Measurements from ENCODE around the gene JSRP1. TPM values are rescaled to one million over a fixed set of nuclear protein-coding genes. Genes with fewer than 3 reads are reported as not detected.

JSRP1 gene
- total RNA-seq, 4 donors from 2014 or later = 1.5 TPM; not detected in 3

DNA sequence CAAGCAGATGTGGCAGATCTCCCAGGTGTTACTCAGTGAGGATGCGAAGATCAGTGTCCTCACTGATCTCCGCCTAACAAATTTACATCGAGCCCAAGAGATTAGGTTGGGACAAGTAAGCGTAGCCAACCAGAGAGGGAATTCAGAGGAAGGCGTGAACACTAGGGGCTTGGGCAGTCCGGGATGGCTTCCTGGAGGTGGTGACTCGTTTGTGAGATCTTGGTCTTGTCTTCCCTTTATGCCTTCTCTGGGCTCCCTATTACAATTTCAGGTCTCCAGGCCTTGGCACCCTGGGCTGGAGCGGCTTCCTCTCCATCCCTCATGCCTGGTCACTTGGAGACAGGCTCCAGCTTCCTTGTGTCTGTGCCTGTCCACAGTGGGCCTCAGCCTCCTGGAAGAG lies 13.4 kb downstream of the JSRP1 start:
- Histone ChIP-seq H3K4me1 (peaks cover 35 to 65% (median 46%) of the 10 kb centered on the region in 3 donors), H3K36me3 (peaks cover 42 to 56% (median 43%) of the 10 kb centered on the region in 3 donors), H3K9me3 (no peaks in the 10 kb centered on the region), H3K27me3 (peaks cover 0 to 2% (median 0%) of the 10 kb centered on the region in 4 donors), H3K4me3 (no peak overlapping the region), H3K27ac (no peak overlapping the region)
- no peak for DNase-seq
- TF ChIP-seq, protein P1, sequence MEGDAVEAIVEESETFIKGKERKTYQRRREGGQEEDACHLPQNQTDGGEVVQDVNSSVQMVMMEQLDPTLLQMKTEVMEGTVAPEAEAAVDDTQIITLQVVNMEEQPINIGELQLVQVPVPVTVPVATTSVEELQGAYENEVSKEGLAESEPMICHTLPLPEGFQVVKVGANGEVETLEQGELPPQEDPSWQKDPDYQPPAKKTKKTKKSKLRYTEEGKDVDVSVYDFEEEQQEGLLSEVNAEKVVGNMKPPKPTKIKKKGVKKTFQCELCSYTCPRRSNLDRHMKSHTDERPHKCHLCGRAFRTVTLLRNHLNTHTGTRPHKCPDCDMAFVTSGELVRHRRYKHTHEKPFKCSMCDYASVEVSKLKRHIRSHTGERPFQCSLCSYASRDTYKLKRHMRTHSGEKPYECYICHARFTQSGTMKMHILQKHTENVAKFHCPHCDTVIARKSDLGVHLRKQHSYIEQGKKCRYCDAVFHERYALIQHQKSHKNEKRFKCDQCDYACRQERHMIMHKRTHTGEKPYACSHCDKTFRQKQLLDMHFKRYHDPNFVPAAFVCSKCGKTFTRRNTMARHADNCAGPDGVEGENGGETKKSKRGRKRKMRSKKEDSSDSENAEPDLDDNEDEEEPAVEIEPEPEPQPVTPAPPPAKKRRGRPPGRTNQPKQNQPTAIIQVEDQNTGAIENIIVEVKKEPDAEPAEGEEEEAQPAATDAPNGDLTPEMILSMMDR (IDR thresholded peaks at IDR 0.05) = no peak
- no peak for TF ChIP-seq POLR2A (IDR thresholded peaks at IDR 0.05)
- 85 to 86% methylated on average over 7 to 8 of the region's 8 CpGs for WGBS, 2 donors
- intact Hi-C loops (cut with DNase I) = no loop called here

DNA sequence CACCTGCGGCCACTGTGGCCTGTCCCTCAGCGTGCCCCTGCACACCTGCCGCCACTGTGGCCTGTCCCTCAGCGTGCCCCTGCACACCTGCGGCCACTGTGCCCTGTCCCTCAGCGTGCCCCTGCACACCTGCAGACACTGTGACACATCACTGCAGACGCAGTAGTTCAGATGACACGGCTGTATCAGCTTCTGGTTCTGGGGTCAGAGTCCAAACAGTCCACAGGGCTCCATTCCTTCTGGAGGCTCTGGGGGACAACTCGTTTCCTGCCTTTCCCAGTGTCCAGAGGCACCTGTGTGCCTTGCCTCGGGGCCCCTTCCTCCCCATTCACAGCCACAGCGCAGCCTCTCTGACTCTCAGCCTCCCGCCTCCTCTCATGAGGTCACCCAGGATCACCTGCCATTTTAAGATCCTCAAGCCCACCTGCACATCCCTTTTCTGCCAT lies 14.1 kb downstream of the JSRP1 start:
- WGBS, 2 donors = 87 to 95% methylated on average over 3 to 12 of the region's 12 CpGs
- TF ChIP-seq POLR2A (IDR thresholded peaks at IDR 0.05) = no peak
- TF ChIP-seq, protein P1 (IDR thresholded peaks at IDR 0.05) = no peak
- Histone ChIP-seq H3K4me3 (no peak overlapping the region), H3K36me3 (peaks cover 36 to 49% (median 39%) of the 10 kb centered on the region in 3 donors), H3K4me1 (peaks cover 40 to 68% (median 52%) of the 10 kb centered on the region in 3 donors), H3K27me3 (no peaks in the 10 kb centered on the region), H3K27ac (peak overlapping the region in 1 of 4 donors; percentile 96), H3K9me3 (no peaks in the 10 kb centered on the region)
- intact Hi-C loops (cut with DNase I) = no loop called here
- DNase-seq = no peak

DNA sequence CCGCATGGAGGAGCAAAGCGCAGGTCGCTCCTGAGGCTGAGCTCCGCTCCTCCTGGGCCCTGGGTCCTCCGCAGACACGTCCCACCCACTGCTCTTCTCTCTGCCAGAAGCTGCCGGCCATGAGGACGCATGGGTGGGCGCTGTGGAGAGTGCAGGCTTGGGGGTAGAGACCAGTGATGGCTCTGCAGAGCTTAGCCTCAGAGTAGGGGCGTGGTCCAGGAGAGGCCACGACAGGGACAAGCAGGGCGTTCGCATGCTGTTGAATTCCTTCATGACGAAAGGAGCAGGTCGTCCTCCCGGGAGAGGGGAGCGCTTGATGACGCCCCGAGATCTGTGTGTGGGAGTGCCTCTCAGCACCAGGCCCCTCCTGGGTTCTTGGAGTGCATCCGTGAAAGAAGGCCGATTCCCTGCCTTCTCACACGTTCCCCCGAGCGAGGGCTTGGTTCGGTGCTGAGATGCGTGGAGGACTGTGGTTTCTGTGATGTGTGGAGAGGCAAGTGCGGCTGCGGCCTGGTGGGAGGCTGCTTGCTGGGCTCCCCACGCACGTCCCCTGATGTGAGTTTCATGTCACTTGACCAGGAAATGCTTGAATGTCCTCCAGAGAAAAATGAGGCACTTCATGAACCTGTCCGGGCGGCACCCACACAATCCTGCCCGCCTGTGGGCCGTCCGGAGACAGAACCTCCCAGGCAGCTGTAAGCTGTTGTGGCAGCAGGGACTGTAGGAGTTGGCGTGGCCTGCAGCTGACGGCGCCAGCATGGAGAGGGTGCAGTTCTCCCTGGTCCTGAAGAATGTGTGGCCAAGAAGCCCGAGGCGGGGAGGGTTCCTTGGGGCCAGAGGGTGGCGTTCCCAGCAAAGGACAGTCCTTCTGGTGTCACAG lies 15.1 kb downstream of the JSRP1 start:
- H3K4me1 ChIP-seq = peaks cover 37 to 64% (median 52%) of the 10 kb centered on the region in 3 donors
- peak overlapping the region; percentile 66 to 96 (median 76) for H3K27ac ChIP-seq
- intact Hi-C loops (cut with DNase I) = no loop called here
- TF ChIP-seq POLR2A (IDR thresholded peaks at IDR 0.05) = no peak
- TF ChIP-seq, protein P1 (IDR thresholded peaks at IDR 0.05) = peak in 1 of 6 experiments; percentile 8
- peak overlapping the region in 3 of 4 donors; percentile 32 to 64 (median 41) for H3K4me3 ChIP-seq
- WGBS, 2 donors = 50 to 71% methylated on average over 8 to 17 of the region's 41 CpGs
- H3K27me3 ChIP-seq = no peaks in the 10 kb centered on the region
- no peak for DNase-seq
- peaks cover 27 to 39% (median 30%) of the 10 kb centered on the region in 3 donors for H3K36me3 ChIP-seq
- H3K9me3 ChIP-seq = no peaks in the 10 kb centered on the region

DNA sequence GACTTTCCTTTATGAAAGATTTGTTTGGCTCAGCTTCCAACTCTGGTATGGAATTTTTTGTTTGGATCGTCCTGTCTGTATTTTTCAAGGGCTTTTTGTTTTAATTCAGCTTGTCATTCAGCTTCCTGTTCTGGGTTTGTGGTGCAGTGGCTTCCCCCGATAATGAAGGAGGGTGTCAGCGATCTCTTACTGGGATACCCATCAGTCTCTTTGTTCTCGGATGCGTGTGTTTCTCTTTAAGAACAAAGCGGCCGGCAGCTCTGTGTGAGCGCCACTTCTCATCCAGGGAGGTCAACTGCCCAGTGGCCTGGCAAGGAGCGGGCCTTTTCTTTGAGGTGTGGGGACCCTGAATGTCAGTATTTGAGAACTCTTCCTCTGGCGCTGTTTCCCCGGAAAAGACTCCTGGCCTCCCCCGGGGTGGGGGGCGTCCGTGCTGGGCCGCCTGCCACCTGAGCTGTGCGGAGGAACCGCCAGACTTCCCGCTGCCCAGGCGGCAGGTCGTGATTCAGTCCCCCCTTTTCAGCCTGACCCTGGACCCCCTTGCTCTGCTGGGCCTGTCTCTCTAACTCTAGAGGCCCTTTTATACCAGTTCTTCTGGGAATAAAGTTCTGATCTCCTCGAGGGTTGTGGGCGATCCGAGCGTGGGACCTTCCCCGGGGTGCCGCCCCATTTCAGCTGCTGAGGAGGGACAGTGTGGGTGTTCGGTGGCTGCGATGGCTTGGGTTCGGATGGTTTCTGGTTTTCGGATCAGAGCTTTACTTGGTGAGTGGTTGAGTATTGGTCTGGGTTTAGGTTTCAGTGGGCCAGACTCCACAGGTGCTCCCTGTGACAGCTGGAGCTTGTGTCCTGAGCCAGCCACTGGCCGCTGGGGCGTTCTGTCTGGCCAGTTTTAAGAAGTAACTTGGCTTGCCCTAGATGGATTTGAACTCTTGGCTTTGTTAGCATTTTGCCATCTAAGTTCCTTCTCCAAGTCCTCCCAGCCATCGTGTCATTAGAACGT lies 16.1 kb downstream of the JSRP1 start:
- WGBS, 2 donors = 26 to 28% methylated on average over 19 to 26 of the region's 34 CpGs

More for the DNA sequence above, 16.1 kb downstream of the JSRP1 start:
- Histone ChIP-seq H3K9me3 (no peaks in the 10 kb centered on the region), H3K27ac (peak overlapping the region; percentile 66 to 96 (median 76)), H3K27me3 (no peaks in the 10 kb centered on the region), H3K36me3 (peaks cover 17 to 29% (median 19%) of the 10 kb centered on the region in 3 donors), H3K4me1 (peaks cover 39 to 70% (median 55%) of the 10 kb centered on the region in 3 donors), H3K4me3 (peak overlapping the region; percentile 1 to 64 (median 36))
- intact Hi-C loops (cut with DNase I) = loop anchor here (10.0 kb wide), 1 partner anchor 85 kb away; the partner anchor contains the start of gene AP3D1
- no peak for DNase-seq
- TF ChIP-seq, protein P1 (IDR thresholded peaks at IDR 0.05) = no peak
- no peak for TF ChIP-seq POLR2A (IDR thresholded peaks at IDR 0.05)

All from esophagus squamous epithelium (tissue), 5 donors.